GM13977 (cell line): ENCODE results near the gene CA12.

Source experiments
- DNase-seq: peaks from one replicate; pipeline ENCODE4 v3.0.0; 2012; ENCODE audit warnings: low spot score
- CTCF ChIP-seq: IDR thresholded peaks from 2 replicates; pipeline ENCODE4 v1.5.1; 2012; ENCODE audit warnings: mild to moderate bottlenecking, control low read depth; ENCODE audit not compliant: insufficient read depth; ENCODE audit errors: extremely low read depth, missing control alignments
- in situ Hi-C: fragments of 300-500 bp; cut with MboI; formaldehyde crosslinking; loops from one replicate; pipeline ENCODE4 v1.12.0; 2022; ENCODE audit warnings: low sequenced_read_pairs, low pct_unique_long_range_greater_than_20kb, mixed read lengths, inconsistent platforms; ENCODE audit not compliant: unreplicated experiment

CA12 gene

GRCh38 chr15:63372018-63372705 lies 9.5 kb downstream of the CA12 start:
- in situ Hi-C loops: no loop called here
- no peak for DNase-seq
- no peak for TF ChIP-seq CTCF

GRCh38 chr15:63371297-63371918 lies 10.2 kb downstream of the CA12 start:
- in situ Hi-C loops: no loop called here
- TF ChIP-seq CTCF: no peak
- no peak for DNase-seq

GRCh38 chr15:63370764-63371163 lies 10.9 kb downstream of the CA12 start:
- DNase-seq: no peak
- no peak for TF ChIP-seq CTCF

GRCh38 chr15:63369781-63370180 lies 11.9 kb downstream of the CA12 start:
- no peak for DNase-seq
- no peak for TF ChIP-seq CTCF
- in situ Hi-C loops: no loop called here

More at GRCh38 chr15:63370764-63371163, 10.9 kb downstream of the CA12 start:
- in situ Hi-C loops: no loop called here

GRCh38 chr15:63369296-63369695 lies 12.3 kb downstream of the CA12 start:
- in situ Hi-C loops: no loop called here
- TF ChIP-seq CTCF: no peak
- no peak for DNase-seq

GRCh38 chr15:63368503-63368902 lies 13.1 kb downstream of the CA12 start:
- DNase-seq: no peak
- TF ChIP-seq CTCF: no peak
- in situ Hi-C loops: no loop called here
